IMR-90 (cell line): ENCODE data around the gene GRAMD1C. TPM values are rescaled to one million over a fixed set of nuclear protein-coding genes. Genes with fewer than 3 reads are reported as not detected.

Experiments used
- ATAC-seq: fragments of 200-7000 bp; cut with Tn5 transposase; 2 replicates; pipeline ENCODE4 v1.9.1; 2020; ENCODE audit warnings: low read depth, mild to moderate bottlenecking, moderate library complexity
- BruUV-seq: library from RNA; stranded (reverse); fragments of 400-500 nt; replicated peaks from 2 replicates; lab custom pipeline; 2021; lab: Mats Ljungman, UMichigan
- CTCF ChIA-PET: fragments of 300-600 bp; formaldehyde crosslinking; extraction: SDS; loops from one replicate; lab custom pipeline; 2021; ENCODE audit warnings: antibody characterized with exemption; lab: Yijun Ruan, JAX
- POLR2A ChIA-PET: fragments of 300-600 bp; sonication (Branson Sonifier 250); formaldehyde crosslinking; loops from one replicate; lab custom pipeline; 2022; ENCODE audit warnings: antibody characterized with exemption; ENCODE audit not compliant: unreplicated experiment; lab: Charles Lee
- DNase-seq: peaks from one replicate; pipeline ENCODE4 v3.0.0; 2013
- H2AFZ ChIP-seq: replicated peaks from 2 replicates; pipeline ENCODE3; 2013; ENCODE audit warnings: low read length, mild to moderate bottlenecking; ENCODE audit not compliant: poor library complexity
- H2AK5ac ChIP-seq: 2 replicates; pipeline ENCODE4 v1.6.1; 2013; ENCODE audit warnings: low read depth, low read length, inconsistent platforms
- H2AK9ac ChIP-seq: replicated peaks from 2 replicates; pipeline ENCODE3; 2013; ENCODE audit warnings: mild to moderate bottlenecking, low read depth, low read length, moderate library complexity; ENCODE audit not compliant: poor library complexity
- H2BK120ac ChIP-seq: 2 replicates; pipeline ENCODE4 v1.6.1; 2013; ENCODE audit warnings: low read depth, low read length, inconsistent platforms
- H2BK15ac ChIP-seq: 3 replicates; pipeline ENCODE4 v1.6.1; 2013; ENCODE audit warnings: low read depth, low read length, inconsistent platforms
- H2BK20ac ChIP-seq: 2 replicates; pipeline ENCODE4 v1.6.1; 2013; ENCODE audit warnings: low read depth, mild to moderate bottlenecking, inconsistent platforms, low read length, moderate library complexity
- H2BK5ac ChIP-seq: 2 replicates; pipeline ENCODE4 v1.6.1; 2013; ENCODE audit warnings: mild to moderate bottlenecking, low read depth, low read length, inconsistent platforms; ENCODE audit not compliant: poor library complexity, severe bottlenecking
- H3K14ac ChIP-seq: replicated peaks from 2 replicates; pipeline ENCODE4 v1.6.1; 2013; ENCODE audit warnings: low read depth, low read length, inconsistent platforms
- H3K18ac ChIP-seq: 2 replicates; pipeline ENCODE4 v1.6.1; 2013; ENCODE audit warnings: low read depth, low read length, control low read depth
- H3K23ac ChIP-seq: 2 replicates; pipeline ENCODE4 v1.6.1; 2013; ENCODE audit warnings: low read depth, low read length, inconsistent platforms
- H3K27ac ChIP-seq: 2 replicates; pipeline ENCODE4 v1.5.1; 2013; ENCODE audit warnings: mild to moderate bottlenecking, control low read depth, low read length; ENCODE audit not compliant: insufficient read depth
- H3K27me3 ChIP-seq: 2 replicates; pipeline ENCODE4 v1.6.1; 2013; ENCODE audit warnings: low read length; ENCODE audit not compliant: control insufficient read depth, insufficient read depth
- H3K36me3 ChIP-seq: 2 replicates; pipeline ENCODE4 v1.6.1; 2013; ENCODE audit warnings: low read length, mixed read lengths; ENCODE audit not compliant: control insufficient read depth, insufficient read depth
- H3K4ac ChIP-seq: 2 replicates; pipeline ENCODE4 v1.6.1; 2013; ENCODE audit warnings: low read depth, low read length, inconsistent platforms
- H3K4me1 ChIP-seq: 2 replicates; pipeline ENCODE4 v1.6.1; 2013; ENCODE audit warnings: low read length, mixed read lengths; ENCODE audit not compliant: control insufficient read depth, insufficient read depth
- H3K4me2 ChIP-seq: 2 replicates; pipeline ENCODE4 v1.6.1; 2013; ENCODE audit warnings: low read depth, mild to moderate bottlenecking, control low read depth, low read length, moderate library complexity
- H3K4me3 ChIP-seq: 2 replicates; pipeline ENCODE4 v1.5.1; 2013; ENCODE audit warnings: low read depth, mild to moderate bottlenecking, control low read depth, low read length, moderate library complexity; ENCODE audit not compliant: insufficient read depth
- H3K56ac ChIP-seq: 2 replicates; pipeline ENCODE4 v1.6.1; 2013; ENCODE audit warnings: low read length, inconsistent platforms; ENCODE audit not compliant: insufficient read depth; ENCODE audit errors: extremely low read depth
- H3K79me1 ChIP-seq, 2 experiments: 2 replicates each; pipeline ENCODE4 v1.6.1; 2013; ENCODE audit warnings: low read length in 2 of 2, inconsistent platforms in 1 of 2, low read depth in 1 of 2
- H3K9ac ChIP-seq: 2 replicates; pipeline ENCODE4 v1.6.1; 2013; ENCODE audit warnings: low read depth, low read length, control low read depth
- H3K9me1 ChIP-seq: 2 replicates; pipeline ENCODE4 v1.6.1; 2013; ENCODE audit warnings: low read length, inconsistent platforms; ENCODE audit not compliant: insufficient read depth
- H3K9me3 ChIP-seq: 2 replicates; pipeline ENCODE4 v1.6.1; 2013; ENCODE audit warnings: low read length; ENCODE audit not compliant: control insufficient read depth, insufficient read depth
- H4K20me1 ChIP-seq: 2 replicates; pipeline ENCODE4 v1.6.1; 2013; ENCODE audit warnings: low read length, inconsistent platforms; ENCODE audit not compliant: insufficient read depth
- H4K5ac ChIP-seq: 2 replicates; pipeline ENCODE4 v1.6.1; 2013; ENCODE audit warnings: mild to moderate bottlenecking, low read depth, low read length, control low read depth
- H4K8ac ChIP-seq, 2 experiments: 2 replicates each; pipeline ENCODE4 v1.6.1; 2013; ENCODE audit warnings: low read depth in 2 of 2, low read length in 2 of 2, control low read depth in 1 of 2, inconsistent platforms in 1 of 2
- H4K91ac ChIP-seq: 2 replicates; pipeline ENCODE4 v1.6.1; 2013; ENCODE audit warnings: low read depth, low read length, inconsistent platforms; ENCODE audit not compliant: insufficient read depth
- BHLHE40 ChIP-seq: fragments of 150-350 bp; IDR thresholded peaks from 2 replicates; pipeline ENCODE4 v1.6.1; 2016; ENCODE audit warnings: mild to moderate bottlenecking, low read depth, low read length
- CHD1 ChIP-seq: IDR thresholded peaks from 2 replicates; pipeline ENCODE4 v1.6.1; 2012; ENCODE audit warnings: low read depth, low read length, improper control_type of control experiment
- RCOR1 ChIP-seq: IDR thresholded peaks from 2 replicates; pipeline ENCODE4 v1.6.1; 2012; ENCODE audit warnings: mild to moderate bottlenecking, low read length, improper control_type of control experiment; ENCODE audit not compliant: insufficient replicate concordance
- WGBS, 2 experiments: methylation state at CpG; one replicate each; pipeline versions ENCODE4 v1.1.5 to v1.1.7; 2013; ENCODE audit warnings: missing lambda C conversion rate in 2 of 2; ENCODE audit not compliant: insufficient read length in 1 of 2; ENCODE audit errors: extremely low coverage in 2 of 2; 5-methylcytosine and 5-hydroxymethylcytosine counted together
- dilution Hi-C: fragments of 300-500 bp; cut with HindIII; formaldehyde crosslinking; loops from one replicate; pipeline ENCODE4 v1.14.3; 2018; ENCODE audit warnings: low sequenced_read_pairs; ENCODE audit not compliant: unreplicated experiment
- in situ Hi-C: fragments of 300-500 bp; cut with MboI; formaldehyde crosslinking; loops from 3 replicates; pipeline ENCODE4 v1.14.3; 2019; ENCODE audit warnings: low sequenced_read_pairs, inconsistent platforms, mixed read lengths
- intact Hi-C: fragments of 100-400 bp; cut with micrococcal nuclease; formaldehyde crosslinking; loops from 2 replicates; pipeline ENCODE4 v1.10.0; 2022
- polyA plus RNA-seq, 3 experiments: library from polyadenylated mRNA; depleted of rRNA; stranded (reverse); fragments of >200 nt; gene quantifications; 2 replicates each; pipeline ENCODE4 v1.2.3, GENCODE V29; 2012; ENCODE audit warnings: low replicate concordance in 1 of 3
- total RNA-seq: library from RNA; depleted of rRNA; stranded (reverse); fragments of >200 nt; gene quantifications from 2 replicates; pipeline ENCODE4 v1.2.3, GENCODE V29; 2012
- TF ChIP-seq, protein P1 (sequence below): fragments of 150-350 bp; IDR thresholded peaks from 2 replicates; pipeline ENCODE4 v1.6.1; 2016; ENCODE audit warnings: low read depth, mild to moderate bottlenecking, low read length, moderate library complexity, borderline replicate concordance
- TF ChIP-seq, protein P2 (sequence below): conservative IDR thresholded peaks from 2 replicates; pipeline ENCODE4 v1.5.1; 2012; ENCODE audit warnings: mild to moderate bottlenecking, low read depth, low read length, improper control_type of control experiment

The GRAMD1C gene
- total and polyA plus RNA-seq, 2 of the 4 experiments (the other 2 are of a cell fraction), result 2.5 to 5.0 TPM

DNA sequence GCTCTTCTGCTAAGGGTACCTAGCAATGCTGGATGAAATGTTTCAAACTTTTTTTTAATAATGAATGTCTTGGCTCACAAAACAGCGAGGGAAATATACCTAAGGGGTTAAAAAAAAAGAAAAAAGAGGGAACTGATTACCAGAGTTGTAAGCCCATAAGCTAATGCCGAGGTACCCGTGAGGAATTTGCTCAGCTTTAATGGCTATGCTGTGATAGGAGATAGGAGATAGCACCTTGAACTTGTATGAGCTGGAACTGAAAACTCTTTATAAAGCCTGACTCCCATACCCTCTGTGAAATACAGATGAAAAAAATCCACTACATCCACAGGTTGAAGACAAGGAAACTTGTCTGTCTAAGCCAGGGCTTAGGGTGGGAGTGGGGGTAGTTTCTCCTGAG lies 13.9 kb downstream of the GRAMD1C start:
- Histone ChIP-seq H3K36me3 (no peaks in the 10 kb centered on the region), H4K91ac (no peak overlapping the region), H2BK20ac (no peak overlapping the region), H4K5ac (no peak overlapping the region), H3K14ac (no peak overlapping the region), H3K4me2 (no peak overlapping the region), H4K8ac (no peak overlapping the region), H3K9ac (no peak overlapping the region), H3K56ac (no peak overlapping the region), H3K79me1 (no peaks in the 10 kb centered on the region), H2AK5ac (no peak overlapping the region), H4K20me1 (no peaks in the 10 kb centered on the region), H3K27ac (no peak overlapping the region), H3K9me3 (no peaks in the 10 kb centered on the region), H2AK9ac (no peak overlapping the region), H3K23ac (no peak overlapping the region), H3K4ac (no peak overlapping the region), H2AFZ (no peak overlapping the region), H3K18ac (no peak overlapping the region), H3K27me3 (no peaks in the 10 kb centered on the region), H3K4me1 (peaks cover 4% of the 10 kb centered on the region; the same call in 1 of the 2 replicates), H2BK120ac (no peak overlapping the region), H3K9me1 (no peaks in the 10 kb centered on the region; the same call in 1 of the 2 replicates), H2BK15ac (no peak overlapping the region), H2BK5ac (no peak overlapping the region), H3K4me3 (no peak overlapping the region)
- ATAC-seq, result no peak
- WGBS, 2 experiments, result no CpG with 5 or more reads among the region's 3 CpGs
- in situ Hi-C loops (no loop called here), intact Hi-C loops (loop anchor here (5.0 kb wide), 1 partner anchor 1555 kb away; no protein-coding TSS in a partner anchor), dilution Hi-C loops (no loop called here)
- BruUV-seq, result no TSS peak
- POLR2A ChIA-PET, result no interaction called here
- TF ChIP-seq BHLHE40 (no peak), CHD1 (no peak), RCOR1 (no peak)
- TF ChIP-seq, protein P1, sequence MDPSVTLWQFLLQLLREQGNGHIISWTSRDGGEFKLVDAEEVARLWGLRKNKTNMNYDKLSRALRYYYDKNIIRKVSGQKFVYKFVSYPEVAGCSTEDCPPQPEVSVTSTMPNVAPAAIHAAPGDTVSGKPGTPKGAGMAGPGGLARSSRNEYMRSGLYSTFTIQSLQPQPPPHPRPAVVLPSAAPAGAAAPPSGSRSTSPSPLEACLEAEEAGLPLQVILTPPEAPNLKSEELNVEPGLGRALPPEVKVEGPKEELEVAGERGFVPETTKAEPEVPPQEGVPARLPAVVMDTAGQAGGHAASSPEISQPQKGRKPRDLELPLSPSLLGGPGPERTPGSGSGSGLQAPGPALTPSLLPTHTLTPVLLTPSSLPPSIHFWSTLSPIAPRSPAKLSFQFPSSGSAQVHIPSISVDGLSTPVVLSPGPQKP, result no peak
- TF ChIP-seq, protein P2, sequence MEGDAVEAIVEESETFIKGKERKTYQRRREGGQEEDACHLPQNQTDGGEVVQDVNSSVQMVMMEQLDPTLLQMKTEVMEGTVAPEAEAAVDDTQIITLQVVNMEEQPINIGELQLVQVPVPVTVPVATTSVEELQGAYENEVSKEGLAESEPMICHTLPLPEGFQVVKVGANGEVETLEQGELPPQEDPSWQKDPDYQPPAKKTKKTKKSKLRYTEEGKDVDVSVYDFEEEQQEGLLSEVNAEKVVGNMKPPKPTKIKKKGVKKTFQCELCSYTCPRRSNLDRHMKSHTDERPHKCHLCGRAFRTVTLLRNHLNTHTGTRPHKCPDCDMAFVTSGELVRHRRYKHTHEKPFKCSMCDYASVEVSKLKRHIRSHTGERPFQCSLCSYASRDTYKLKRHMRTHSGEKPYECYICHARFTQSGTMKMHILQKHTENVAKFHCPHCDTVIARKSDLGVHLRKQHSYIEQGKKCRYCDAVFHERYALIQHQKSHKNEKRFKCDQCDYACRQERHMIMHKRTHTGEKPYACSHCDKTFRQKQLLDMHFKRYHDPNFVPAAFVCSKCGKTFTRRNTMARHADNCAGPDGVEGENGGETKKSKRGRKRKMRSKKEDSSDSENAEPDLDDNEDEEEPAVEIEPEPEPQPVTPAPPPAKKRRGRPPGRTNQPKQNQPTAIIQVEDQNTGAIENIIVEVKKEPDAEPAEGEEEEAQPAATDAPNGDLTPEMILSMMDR, result no peak
- no peak for DNase-seq
- CTCF ChIA-PET, result interaction anchor here (0.5 to 0.7 kb wide), 2 partner anchors 14 to 337 kb away, joined by 3 read pairs; partner anchors contain the start of gene GRAMD1C
